Forelimb muscle (tissue), 1 donor: ENCODE results near the gene TCF3. TPM values are rescaled to one million over a fixed set of nuclear protein-coding genes. Genes with fewer than 3 reads are reported as not detected.
"Not testable (repeated sequence)": the region's sequence is repeated elsewhere in the genome, so short reads cannot be mapped to it uniquely, and the experiment has no call there.

Source experiments
- DNase-seq: peaks from one replicate; pipeline ENCODE4 v3.0.0-alpha.2; 2013; ENCODE audit warnings: low read depth
- polyA plus RNA-seq: library from polyadenylated mRNA; unstranded; fragments of 120-200 nt; gene quantifications from one replicate; pipeline ENCODE4 v1.2.1, GENCODE V29; 2013; ENCODE audit not compliant: insufficient read length

The TCF3 gene
- polyA plus RNA-seq, 1 donor: 124 TPM

DNA sequence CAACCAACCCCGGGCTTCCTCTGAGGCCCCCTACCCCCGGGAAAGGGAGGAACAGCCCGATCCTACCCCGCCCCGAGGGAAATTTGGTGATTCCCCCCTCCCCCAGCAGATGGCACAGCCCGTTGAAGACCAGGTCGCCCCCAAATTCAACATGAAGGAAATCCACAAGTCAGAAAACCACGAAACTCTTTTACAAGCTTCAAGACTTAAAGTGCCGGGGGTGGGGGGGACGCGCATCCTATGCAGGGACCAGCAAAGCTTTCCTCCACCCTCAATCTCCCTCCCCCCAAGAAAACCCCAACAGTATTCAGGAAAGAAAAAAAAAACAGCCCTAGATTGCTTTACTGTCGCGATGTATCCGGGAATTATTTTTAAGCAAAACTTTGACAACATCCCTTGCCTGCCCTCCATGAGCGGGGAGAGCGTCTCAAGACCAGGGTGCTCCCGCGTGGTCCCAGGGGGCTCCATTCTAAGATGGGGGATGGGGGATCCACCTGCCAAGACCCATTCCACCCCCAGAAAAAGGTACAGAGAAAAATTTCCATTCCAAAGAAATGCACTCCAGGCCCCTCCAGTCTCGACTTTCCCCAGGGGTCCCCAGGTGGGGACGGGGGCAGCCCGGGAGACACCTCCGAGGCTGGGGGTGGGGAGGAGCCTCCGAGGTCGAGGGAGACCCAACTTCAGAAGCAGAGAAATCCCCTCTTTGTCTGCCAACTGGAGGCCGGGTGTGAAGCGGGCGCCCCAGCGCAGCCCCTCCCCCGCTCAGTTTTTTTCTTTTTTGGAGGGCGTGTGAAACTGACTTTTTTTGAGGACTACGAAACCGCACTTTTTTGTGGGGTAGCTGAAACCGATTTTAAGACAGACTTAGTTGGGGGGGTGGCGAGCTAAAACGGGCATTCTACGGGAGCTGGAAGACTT, 1.5 kb downstream of the TCF3 start:
- DNase-seq: no peak

DNA sequence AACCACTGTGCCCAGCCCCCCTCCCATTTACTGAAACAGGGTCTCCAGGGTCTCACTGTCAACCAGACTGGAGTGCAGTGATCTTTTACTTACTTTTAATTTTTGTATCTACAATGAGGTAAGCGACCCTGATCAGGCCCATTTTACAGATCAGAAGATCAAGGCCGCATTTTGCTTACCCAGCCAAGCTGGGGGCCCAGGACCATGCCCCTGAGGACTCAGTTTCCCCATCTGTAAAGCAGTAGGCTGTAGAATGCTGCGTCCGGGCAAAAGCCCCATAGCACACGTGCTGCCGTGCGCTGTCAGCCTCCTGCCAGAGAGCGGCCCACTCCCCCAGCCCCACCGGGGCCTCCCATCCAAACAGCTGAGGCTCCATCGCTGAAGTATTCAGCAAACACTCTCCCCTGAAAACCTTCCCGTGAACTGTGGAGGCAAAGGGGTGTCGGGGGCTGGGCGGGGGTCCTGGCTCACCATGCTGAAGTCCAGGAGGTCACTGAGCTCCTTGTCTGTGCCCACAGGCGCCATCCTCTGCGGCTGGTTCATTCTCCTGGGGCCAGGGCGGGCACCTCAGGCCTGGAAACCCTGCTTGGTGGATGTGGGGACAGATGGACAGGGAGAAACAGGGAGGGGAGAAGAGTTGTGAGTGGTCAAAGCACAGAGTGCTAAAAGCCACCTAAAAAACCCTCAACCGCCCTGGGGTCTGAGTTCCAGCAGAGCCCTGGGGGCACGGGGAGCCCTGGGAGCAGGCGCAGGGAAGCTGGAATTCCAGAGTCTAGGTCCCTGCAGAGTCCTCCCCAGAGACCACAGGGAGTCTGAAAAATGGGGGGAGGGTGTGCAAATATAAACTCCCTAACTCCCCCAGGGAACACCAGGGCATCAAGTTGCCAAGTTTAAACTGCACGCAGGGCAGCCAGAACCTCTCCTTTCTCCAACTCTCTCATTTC, 2.4 kb downstream of the TCF3 start:
- no peak for DNase-seq

DNA sequence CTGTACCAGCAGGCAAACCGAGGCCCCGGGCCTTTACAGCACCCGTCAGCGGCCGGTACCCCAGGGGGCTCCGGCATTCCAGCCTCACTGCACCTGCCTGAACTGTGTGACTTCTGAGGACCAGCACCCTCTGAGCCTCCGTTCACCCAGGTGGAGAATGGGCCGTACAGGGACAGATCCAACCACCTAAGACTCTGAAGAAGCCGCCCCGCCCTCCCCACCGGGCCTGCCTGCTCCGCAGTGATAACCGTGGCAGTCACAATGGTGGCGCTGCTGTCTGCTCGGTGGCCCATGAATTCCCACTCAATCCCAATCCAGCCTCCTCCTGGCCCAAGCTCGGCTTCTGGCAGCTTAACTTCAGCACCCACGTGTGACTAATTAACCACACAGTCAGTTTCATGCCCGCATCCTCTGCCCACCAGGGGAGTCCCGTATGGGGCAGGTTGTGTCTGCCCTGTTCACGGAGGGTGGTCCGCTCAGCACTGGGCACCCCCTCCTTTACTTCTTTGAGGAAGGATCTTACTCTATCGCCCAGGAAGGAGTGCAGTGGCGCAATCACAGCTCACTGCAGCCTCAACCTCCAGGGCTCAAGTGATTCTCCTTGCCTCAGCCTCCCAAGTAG, 3.4 kb downstream of the TCF3 start:
- DNase-seq: no peak

DNA sequence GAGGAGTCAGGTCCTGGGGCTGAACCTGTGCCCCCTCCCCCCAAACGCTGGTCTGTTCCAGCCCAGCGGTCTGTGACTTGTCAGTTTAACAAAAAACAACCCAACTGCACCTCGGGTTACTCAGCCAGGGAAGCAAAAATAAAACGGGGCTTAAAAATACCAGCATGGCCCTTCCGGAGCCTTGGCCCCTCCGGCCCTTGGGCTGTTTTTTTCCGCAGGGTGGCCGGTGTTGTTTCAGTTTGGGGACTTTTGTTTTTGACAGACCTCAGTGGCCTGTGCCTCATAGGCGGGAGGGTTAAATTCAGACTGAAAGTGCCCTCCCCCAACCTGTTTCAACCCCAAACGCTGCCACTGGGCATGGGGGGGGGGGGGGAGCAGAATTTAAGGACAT, 4.0 kb downstream of the TCF3 start:
- DNase-seq: no peak

DNA sequence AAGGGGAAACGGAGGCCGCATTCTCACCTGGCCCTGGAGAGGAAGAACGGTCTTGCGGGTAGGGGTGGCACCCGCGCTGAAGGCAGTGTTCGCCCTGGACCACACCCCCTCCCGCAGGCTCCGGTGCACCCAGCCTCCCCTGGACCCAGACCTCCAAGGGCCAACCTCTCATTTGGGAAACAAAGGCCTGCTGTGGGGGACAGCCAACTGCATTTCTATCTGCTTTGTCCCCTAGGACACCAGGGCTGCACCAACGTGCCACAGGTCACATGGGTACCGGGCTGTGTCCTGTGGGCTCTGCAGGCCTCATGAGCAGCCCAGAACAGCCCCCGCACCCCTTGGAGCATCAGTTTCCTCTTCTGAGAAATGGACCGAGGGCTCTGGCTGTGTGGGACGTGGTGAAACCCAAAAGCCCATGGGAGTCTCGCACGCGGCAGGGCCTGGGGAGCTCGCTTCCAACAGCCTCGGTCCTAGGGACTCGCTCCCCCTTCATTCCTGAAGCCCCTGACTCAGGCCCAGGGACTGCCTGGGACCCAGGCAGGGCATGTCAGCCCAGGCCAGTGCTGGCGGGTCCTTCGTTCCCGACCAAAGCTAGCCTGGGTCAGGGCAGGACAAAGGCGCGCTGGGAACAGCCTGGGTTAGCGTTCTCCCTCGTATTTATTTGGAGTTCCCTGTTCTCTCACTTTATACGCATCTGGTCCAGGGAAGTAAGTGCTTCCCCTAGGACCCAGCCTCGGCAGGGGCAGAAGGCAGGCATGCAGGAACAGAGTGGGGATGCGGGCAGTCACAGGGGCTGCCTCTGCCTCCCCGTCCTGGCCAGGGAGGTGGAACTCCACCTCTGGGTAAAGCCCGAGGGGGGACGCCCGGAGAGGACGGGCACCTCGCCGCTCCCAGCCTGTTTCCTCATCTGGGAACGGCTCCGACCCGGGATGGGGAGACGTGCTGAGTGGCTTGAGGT, 4.6 kb downstream of the TCF3 start:
- DNase-seq: no peak

DNA sequence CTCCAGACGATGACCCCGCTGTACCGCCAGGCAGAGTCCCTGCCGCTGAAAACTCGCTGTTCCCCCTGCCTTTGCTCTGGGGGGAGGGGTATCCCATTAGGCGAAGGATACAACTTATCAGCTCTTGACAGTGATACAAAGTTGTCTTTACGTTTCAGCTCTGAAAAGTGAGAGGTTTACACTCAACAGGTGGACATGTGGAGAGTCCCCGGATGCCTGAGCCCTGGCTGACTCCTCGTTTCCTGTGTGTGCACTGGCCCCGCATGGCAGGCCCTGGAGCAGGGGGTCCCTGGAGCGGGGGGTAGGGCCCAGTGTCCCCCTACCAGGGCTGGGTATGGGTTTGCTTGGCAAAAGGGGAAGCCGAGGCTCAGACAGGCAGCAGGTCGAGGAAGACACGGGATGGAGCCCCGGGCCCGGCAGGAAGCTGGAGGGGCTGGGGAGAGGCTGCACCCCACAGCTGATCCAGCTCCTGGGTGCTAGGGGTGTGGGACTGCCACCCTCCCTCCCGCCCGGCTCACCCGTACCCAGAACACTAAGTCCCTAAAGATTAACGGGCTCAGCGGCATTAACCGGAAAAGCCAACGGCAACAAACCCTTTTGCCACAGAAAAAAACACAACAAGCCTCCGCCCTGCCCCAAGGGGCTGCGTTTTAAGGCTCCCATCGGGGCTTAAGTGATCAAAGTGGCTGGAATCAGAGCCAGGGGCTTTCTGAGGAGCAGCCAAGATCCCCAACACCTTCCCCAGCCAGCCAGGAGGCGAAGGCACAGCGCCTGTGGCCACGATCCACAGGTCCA, 5.6 kb downstream of the TCF3 start:
- DNase-seq: no peak

DNA sequence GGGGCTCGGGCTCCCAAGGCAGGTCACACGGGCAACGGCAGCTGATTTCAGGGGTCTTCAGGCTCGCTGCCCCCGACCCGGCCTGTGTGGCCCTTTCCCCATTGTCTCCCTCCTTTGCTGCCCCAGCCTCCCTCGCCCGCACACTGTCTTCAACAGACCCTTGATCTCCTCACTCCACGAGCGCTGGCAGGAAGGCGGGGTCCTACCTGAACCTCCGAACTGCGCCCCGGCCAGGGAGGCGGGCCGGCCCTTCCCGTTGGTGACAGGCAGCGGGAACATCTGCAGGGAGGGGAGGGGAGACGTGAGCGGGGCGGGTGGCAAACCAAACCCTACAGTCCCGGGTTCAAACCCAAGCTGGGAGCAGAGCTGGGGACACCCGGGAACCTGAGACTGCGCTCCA, 6.3 kb downstream of the TCF3 start:
- no peak for DNase-seq

DNA sequence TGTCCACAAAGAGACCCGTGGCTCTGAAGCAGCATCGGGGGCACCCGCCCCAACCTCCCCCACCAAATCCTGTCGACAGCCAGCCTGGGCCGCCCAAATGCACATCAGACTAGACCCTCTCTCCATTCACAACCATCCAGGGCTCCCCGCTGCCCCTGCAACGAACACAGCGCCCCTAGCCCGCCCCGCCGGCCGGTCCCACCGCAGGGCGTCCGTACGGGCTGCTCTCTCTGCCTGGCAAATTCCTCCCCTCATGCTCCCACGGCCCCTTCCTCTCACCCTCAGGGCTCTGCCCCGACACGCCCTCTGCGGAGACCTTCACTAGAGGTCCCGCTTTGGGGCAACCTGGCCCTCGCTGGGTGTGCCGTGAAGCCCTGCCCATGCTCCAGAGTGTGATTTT, 7.1 kb downstream of the TCF3 start:
- DNase-seq: no peak

DNA sequence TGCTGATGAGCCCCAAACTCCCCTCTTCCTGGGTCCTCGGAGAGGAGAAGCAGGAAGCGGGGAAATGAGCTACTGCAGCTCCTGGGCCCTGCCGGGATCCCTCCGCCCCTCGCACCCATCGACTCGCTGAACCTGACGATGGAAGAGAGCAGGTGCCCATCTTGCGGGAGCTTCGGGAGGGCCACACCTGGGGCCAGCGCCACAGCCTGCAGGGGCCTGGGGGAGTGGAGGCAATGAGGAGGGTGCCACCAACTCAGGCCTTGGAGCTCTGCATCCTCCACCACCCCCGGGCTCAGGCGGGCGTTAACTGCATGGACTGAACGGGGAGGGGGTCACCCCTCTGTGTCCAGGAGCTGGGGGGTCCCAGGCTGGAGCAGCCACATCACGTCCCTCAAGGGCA, 8.3 kb downstream of the TCF3 start:
- DNase-seq: no peak

DNA sequence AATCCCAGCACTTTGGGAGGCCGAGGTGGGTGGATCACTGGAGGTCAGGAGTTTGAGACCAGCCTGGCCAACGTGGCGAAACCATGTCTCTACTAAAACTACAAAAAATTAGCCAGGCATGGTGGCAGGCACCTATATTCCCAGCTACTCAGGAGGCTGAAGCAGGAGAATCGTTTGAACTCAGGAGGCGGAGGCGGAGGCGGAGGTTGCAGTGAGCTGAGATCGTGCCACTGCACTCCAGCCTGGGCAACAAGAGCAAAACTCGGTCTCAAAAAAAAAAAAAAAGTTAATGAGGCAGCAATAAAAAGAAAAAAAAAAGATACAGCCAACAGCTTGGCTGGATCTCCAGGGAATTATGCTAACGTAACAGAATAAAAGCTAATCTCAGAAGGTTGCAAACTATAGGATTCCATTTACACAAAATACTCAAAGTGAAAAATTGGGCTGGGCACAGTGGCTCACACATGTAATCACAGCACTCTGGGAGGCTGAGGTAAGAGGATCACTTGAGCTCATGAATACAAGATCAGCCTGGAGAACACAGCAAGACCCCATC, 11.4 kb downstream of the TCF3 start:
- DNase-seq: not testable (repeated sequence)

DNA sequence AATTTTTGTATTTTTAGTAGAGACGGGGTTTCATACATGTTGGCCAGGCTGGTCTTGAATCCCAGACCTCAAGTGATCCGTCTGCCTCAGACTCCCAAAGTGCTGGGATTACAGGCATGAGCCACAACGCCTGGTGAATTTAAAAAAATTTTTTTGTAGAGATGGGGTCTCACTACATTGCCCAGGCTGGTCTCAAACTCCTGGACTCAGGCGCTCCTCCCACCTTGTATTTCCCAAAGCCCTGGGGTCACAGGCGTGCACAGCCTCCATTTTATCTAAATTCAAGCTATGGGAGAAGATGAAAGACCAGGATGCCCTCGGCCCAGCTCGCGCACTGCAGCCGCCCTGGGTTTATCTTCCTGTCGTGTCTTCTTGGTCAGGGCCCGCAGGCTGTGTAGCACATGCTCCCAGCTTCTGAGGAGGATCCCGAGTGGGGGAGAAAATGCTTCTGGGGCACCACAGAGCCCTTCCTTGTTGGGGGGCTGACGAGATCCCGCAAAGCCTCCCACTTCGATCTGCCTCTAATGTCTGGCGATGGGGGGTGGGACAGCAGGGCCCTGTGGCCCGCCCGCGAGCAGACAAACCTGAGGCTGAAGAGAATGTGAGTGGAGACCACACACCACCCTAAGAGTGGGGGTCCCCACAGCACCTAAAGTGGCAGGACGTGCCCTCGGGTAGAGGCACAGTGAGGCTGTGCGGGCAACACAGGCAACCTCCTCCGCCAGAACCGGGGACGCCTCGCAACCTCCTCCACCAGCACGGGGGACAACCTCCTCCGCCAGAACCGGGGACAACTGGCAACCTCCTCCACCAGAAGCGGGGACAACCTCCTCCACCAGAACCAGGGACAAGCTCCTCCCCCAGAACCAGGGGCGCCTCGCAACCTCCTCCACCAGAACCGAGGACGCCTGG, 15.8 kb downstream of the TCF3 start:
- DNase-seq: no peak

DNA sequence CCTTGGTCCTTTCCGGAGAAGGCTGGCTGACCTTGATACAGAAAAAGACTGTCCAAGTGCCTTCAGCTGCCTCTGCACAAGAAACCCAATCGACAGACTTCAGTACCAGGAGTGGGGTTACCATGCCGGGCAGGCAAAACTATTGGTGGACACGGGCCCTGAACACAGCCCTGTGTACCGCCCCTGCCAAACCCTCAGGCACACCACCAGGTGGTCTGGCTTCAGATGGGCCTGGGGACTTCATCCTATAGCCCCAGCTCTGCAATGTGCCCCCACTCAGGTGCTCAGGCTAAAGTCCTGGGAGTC, 17.5 kb downstream of the TCF3 start:
- DNase-seq: no peak

DNA sequence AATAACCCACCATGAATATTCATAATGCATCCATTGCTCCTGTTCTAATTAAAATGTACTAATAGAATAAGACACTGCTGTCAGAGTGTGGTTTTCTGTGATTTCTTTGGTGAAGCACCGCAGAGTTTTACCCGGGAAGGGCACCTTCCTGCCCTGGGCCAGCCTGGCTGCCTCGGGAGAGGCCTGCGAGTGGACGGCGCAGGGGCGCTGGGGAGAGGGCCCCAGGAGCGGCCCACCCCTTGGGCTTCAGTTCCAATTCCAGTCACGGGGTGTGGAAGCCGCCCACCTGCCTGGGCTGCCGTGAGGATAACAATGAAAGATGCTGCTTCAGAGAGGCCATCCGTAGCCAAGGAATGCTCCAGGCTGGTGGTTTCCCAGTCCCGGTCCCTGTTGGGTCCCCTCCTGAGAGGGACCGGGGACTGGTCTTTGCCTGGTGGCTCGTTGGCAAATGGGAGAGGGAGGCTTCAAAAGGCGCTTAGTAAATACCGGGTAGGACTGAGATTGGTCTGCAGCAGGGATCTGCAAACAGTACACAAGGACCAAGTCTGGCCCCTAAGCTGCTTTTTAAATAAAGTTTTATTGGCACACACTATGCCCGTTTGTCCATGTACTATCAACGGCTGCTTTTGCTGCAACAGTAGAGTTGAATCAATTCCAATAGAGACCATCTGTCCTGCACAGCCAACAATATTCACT, 18.0 kb downstream of the TCF3 start:
- DNase-seq: no peak

DNA sequence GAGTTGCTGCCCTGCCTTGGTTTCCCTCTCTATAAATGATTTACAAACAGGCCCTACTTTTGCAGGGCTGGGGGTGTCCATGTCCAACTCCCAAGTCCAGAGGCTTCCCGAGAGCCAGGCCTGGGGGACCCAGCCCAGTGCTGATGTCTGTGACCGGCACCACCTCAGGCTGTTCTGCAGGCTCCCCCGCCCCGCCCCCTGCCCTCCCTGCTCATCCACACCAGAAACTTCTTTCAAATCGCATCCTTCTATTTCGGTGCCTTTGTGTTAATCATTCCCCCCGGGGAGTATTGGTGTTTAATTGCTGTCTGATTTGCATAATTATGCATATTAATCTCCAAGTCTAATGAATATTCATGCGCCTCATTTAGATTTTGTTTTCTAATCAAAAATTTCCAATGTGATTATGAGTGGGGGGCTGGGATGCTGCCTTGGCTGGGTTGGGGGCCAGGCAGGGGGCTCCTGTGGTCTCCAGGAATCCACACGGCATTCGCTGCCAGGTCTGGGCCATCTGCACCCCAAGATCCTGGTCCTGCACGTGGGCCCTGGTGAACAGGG, 19.1 kb downstream of the TCF3 start:
- no peak for DNase-seq

DNA sequence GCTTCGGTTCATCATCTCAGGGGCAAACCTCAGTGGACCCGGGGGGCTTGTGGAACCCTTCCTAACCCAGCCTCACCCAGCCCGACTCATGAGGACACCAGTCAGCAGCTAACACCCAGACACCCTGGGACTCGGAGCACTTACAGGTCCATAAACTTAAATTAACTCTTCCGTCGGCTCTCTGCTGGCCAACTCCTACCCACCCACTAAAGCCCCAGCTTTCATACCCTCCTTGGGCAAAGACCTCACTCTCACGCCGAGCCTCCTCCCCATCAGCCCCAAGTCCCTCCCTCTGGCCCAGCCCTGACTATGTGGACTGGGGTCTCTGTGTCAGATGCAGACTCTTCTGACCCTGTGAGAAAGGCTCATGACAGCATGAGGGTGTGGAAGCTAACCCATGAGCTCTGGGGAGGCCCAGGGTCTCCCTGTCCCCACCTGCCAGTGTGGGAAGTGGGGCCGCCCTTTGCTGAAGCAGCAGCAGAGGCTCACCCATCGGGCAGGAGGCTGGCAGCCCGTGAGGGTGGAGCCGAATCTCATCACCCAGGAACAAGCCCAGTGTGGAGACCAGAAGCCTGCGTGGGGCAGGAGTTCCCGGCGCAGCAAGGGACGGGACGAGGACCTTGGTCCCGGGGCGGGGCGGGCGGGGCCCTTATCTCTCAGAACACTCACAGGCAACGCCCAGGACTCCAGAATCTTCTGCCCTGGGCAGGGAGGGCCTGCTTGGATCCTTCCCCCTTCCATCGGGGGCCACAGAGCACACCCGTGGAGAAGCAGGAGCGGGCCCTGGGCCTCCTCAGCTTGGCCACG, 19.8 kb downstream of the TCF3 start:
- no peak for DNase-seq

DNA sequence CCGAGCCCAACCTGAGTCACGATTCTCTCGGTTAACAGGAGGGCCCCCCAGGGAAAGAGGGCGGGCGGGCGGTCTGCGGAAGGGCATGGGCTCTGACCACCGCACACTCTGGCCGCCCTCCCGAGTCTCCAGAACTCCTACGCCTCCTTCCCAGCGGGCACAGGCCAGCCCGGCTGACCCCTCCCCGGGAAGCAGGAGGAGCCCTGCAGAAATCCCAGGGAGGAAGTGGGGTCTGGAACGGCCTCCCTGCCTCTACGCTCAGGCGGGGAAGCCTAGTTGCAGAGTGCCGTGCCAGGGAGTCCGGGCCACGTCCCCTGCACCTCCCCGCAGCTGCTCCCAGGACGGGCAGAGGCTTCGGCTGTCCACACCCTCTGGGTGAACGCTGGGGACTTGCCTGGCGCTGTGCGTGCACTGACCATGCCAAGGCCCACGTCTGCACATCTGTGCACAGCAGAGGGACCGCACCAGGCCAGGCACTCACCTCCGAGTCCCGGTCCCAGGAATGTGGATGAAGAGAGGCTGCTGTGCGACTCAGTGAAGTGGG, 20.8 kb downstream of the TCF3 start:
- no peak for DNase-seq

DNA sequence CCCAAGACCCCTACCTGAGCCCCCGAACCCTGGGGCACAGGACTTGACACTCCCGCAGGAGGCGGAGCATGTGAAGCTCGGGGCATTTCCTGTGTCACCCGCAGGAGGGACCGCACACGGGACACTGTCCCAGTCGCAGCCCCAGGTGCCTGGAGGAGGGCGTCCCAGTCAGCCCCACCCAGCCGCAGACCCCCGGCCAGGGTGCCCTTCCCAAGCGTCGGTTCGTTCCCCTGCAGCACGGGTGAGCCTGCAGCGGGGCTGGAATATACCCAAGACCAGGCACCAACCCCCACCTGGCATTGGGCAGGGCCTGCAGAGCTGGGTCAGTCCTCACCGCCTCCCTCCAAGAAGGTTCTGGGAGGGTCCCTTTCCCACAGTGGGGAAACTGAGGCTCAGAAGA, 21.6 kb downstream of the TCF3 start:
- no peak for DNase-seq
